ENCODE results near the gene WDR77. TPM values are rescaled to one million over a fixed set of nuclear protein-coding genes. Genes with fewer than 3 reads are reported as not detected.

WDR77 gene
- total RNA-seq, 1 donor from 2014 or later: 35.0 TPM

DNA sequence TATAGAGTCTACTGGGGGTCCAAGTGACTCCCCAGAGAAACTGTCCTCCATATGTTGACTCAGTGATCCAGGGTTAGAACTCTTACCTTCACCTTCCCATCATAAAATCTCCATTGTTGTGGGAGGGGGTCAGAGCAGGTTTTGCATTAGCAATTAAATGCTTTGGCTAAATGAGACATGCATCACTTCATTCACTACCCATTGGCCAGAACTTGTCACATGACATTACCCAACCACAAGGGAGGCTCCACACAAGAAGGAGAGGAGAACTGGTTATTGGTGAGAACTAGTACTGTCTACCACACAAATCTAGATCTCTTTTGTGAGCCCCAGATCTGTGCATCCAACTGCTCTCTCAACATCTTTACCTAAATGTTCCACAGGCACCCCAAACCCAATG lies 20.5 kb upstream of the WDR77 start:
- no peak for DNase-seq (ENCODE audit: low read depth in 2 of 2)

- DNase-seq (ENCODE audit: low read depth in 2 of 2): no peak
Measured at GRCh38 chr1:111468717-111469100, 19.7 kb upstream of the WDR77 start.

DNA sequence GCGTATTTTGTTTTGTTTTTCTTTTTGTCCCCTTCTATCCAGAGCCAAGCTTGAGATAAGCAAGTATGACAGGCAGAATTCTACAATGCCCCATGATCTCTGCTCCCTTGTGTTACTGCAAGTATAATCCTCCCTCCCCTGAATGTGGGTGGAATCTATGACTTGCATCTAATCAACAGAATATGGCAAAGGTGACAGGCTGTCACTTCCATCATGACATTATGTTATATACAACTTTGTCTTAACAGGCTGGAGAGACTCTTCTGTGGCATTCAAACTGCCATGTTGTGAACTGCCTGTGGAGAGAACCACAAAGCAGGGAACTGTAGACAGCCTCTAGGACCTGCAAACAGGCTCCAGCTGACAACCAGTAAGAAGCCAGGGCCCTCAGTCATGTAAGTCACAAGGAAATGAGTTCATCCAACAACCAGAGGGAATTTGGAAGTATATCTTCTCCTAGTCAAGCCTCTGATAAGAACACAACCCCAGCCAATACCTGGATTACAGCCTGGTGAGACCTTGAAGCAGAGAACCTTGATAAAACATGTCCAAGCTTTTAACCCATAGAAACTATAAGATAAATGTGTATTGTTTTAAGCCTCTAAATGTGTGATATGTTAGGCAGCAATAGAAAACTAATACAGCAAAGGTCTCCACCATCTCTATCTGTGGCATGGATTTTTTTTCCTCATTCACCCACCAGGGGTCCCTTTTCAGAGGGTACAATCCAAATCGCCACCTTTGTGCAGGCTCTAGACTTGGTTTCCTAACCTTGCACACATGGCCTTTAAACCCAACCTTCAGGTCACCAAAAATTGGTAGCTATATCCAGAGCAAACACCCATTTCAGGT lies 19.0 kb upstream of the WDR77 start:
- DNase-seq (ENCODE audit: low read depth in 2 of 2): no peak

- DNase-seq (ENCODE audit: low read depth in 2 of 2): no peak
Measured at GRCh38 chr1:111466480-111466879, 17.4 kb upstream of the WDR77 start.

DNA sequence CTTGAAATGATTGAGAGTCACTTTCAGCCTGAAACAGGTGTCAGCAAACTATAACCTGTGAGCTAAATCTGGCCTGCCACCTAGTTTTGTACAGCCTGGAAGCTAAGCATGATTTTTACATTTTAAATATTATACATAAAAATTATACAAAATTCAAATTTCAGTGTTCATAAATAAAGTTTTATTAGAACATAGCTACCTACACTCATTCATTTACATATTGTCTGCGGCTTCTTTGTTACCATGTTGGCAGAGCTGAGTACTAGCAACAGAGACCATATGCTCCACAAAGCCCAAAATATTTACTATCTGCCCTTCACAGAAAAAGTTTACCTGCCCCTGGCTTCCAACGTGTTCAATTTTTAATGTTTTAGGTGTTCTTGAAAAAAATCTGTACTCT lies 16.7 kb upstream of the WDR77 start:
- DNase-seq (ENCODE audit: low read depth in 2 of 2): no peak

DNA sequence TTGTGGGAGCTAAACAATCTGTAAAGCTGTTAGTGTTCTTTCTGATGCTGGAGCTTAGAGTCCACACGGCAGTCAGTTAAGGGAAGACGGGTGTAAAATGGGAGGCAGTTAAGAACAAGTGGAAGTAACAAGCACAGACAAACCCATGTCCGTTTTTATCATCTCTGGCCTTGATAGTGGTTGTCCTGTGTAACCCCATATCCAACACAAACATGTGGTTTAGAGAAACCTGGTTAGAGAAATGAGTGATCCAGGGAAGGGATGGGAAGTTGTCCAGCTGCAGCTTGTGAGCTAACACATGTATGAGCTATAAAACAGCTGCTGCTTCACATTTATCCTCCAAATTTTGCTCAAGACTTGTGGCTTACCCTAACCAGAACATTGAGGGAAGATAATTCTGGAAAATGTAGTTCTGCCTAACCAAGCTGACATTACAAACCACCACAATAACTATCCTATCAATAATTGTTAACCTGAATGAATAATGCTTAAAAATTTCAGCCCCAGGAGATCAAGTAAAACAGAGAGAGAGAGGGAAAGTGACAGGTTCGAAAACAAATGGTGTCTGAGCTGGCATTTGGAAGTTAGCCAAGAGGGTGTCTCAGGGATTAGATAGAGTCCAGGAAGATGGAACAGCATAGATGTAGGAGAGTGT lies 14.1 kb upstream of the WDR77 start:
- no peak for DNase-seq (ENCODE audit: low read depth in 2 of 2)

GRCh38 chr1:111462370-111463028 lies 13.4 kb upstream of the WDR77 start:
- no peak for DNase-seq (ENCODE audit: low read depth in 2 of 2)

- DNase-seq (ENCODE audit: low read depth in 2 of 2): no peak
Measured at GRCh38 chr1:111461765-111462164, 12.7 kb upstream of the WDR77 start.

DNA sequence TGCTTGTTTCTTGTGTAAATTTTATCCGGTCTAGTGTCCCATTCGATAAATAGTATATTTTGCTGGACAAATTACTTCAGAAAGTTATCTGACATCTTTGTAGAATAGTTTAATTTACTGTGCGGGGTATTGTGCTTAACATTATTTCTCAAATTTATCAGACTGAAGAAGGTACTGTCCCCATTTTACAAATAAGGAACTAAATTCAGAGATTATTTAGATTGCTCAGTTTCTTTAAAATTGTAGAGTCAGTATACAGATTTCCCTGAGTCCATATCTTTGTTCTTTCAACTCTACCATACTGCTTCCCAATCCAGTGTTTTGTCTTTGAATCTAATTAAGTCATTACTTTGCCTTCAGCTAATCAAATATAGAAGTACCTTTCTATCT lies 6.6 kb upstream of the WDR77 start:
- DNase-seq (ENCODE audit: low read depth in 2 of 2): no peak

- DNase-seq (ENCODE audit: low read depth in 2 of 2): no peak
Measured at GRCh38 chr1:111454859-111455641, 6.0 kb upstream of the WDR77 start.

GRCh38 chr1:111453706-111454105 lies 4.7 kb upstream of the WDR77 start:
- DNase-seq (ENCODE audit: low read depth in 2 of 2): no peak

DNA sequence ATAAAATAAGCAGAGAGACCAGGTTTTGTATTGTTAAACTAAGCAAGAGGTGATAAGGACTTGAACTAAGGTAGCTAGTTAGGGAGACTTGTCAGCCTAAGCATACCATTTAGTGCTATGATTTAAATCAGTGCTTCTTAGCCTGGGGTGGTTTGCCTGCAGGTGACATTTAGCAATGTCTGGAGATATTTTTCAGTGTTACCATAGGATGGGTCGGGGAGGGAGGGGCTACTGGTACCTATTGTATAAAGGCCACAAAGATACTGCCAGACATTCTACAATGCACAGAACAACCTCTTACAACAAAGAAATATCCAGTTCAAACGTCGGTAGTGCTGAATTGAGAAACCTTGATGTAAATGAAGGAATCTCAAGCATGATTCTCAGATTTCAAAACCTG lies 3.5 kb upstream of the WDR77 start:
- DNase-seq (ENCODE audit: low read depth in 2 of 2): no peak

- DNase-seq (ENCODE audit: low read depth in 2 of 2): no peak
Measured at GRCh38 chr1:111450185-111450584, 1.1 kb upstream of the WDR77 start.

- no peak for DNase-seq (ENCODE audit: low read depth in 2 of 2)
Measured at GRCh38 chr1:111449703-111450017, 604 bp upstream of the WDR77 start.

- peak in 1 of 2 donors; percentile 20 for DNase-seq (ENCODE audit: low read depth in 2 of 2)
Measured at GRCh38 chr1:111448482-111448917, 556 bp downstream of the WDR77 start.

DNA sequence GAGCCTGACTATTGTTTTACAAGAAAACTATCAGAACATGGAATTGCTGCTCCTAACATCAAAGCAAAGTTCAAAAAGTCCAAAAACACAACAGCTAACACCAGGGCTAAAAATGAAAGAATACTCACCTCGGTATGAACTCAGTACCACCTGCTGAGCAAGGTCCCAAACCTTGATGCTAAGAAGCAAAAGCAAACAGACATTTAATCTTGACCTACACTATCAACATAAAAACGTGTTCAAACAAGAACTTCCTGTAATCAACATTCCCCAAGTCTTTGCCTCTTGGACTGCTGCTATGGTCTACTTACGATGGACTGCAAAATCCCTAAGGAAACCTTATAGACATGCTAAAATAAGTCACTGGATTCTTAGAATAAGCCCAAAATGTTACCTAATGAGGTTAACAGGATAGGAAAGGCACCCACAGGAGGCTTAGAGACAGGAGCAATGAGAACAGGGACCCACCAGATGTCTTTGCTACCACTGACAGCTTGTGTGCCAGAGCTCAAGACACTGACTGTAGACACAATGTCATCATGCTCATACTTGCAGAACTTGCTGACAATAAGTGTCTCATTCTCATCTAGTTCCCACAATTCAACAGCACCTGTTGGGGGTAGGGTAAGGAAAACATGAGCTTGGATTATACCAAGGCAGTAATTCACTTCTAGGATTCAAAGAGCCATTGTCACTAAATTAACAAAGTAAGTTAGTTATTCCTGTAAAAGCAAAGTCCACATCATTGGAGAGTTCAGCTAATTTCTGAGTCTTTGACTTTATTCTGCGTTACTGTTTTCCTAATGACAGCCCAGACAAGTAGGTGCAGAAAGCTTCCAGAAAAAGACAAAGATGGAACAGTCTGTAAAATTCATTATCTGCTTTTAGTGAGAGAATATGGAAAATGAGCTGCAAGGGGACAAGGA lies 1.8 kb downstream of the WDR77 start:
- no peak for DNase-seq (ENCODE audit: low read depth in 2 of 2)

DNA sequence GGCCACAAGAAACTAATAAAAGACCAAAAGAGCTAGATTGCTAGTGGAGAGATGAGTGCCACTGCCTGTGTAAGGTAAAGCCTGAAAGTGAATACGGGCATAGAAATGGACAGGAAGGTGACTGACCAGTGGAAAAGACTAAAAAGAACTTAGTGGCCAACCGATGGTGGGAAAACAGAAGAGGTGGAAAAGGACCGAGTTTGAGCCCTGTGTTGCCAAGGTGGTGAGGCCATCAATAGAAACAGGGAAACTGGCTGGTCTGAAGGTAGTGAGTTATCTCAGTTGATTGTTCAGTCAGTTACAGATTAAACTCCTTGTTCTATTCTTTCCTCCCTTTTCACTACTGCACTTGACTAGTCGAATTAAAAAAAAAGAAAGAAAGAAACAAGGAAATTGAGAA lies 2.5 kb downstream of the WDR77 start:
- DNase-seq (ENCODE audit: low read depth in 2 of 2): no peak

- no peak for DNase-seq (ENCODE audit: low read depth in 2 of 2)
Measured at GRCh38 chr1:111444031-111444430, 5.0 kb downstream of the WDR77 start.

GRCh38 chr1:111442457-111442856 lies 6.6 kb downstream of the WDR77 start:
- no peak for DNase-seq (ENCODE audit: low read depth in 2 of 2)

- DNase-seq (ENCODE audit: low read depth in 2 of 2): peak; percentile 14 to 54
Measured at GRCh38 chr1:111441573-111442192, 7.4 kb downstream of the WDR77 start.

All from dermis microvascular lymphatic vessel endothelial cell (primary cell).